HEK293 (cell line): ENCODE data around the gene WDR11.

Experiments used
- CTCF ChIA-PET: fragments of 350-600 bp; formaldehyde crosslinking; extraction: SDS; loops from one replicate; lab custom pipeline; 2021; ENCODE audit warnings: antibody characterized with exemption; lab: Yijun Ruan, JAX
- POLR2A ChIA-PET: fragments of 300-600 bp; formaldehyde crosslinking; extraction: SDS; loops from one replicate; lab custom pipeline; 2020; ENCODE audit warnings: antibody characterized with exemption, inconsistent platforms; lab: Yijun Ruan, JAX
- H3K27ac ChIP-seq: fragments of 200-500 bp; sonication (Bioruptor generic); 2 replicates; pipeline ENCODE4 v1.5.1; 2014; ENCODE audit warnings: low read depth, low read length, control low read depth, inconsistent platforms; ENCODE audit errors: extremely low read depth
- H3K36me3 ChIP-seq, 2 experiments: fragments of 200-500 bp in 1 of 2; sonication (Bioruptor generic) in 1 of 2; 1 replicate in 1 of 2; 2 replicates in 1 of 2; pipeline ENCODE4 v1.5.1; 2014 to 2017; ENCODE audit warnings: inconsistent platforms in 2 of 2, low read length in 2 of 2; ENCODE audit not compliant: control insufficient read depth in 2 of 2, insufficient read depth in 1 of 2
- H3K4me1 ChIP-seq: fragments of 200-500 bp; sonication (Bioruptor generic); 2 replicates; pipeline ENCODE4 v1.5.1; 2014; ENCODE audit warnings: mild to moderate bottlenecking, low read length, inconsistent platforms; ENCODE audit not compliant: control insufficient read depth, insufficient read depth
- H3K4me3 ChIP-seq: 2 replicates; pipeline ENCODE4 v1.5.1; 2011; ENCODE audit warnings: low read depth, mild to moderate bottlenecking, control low read depth, low read length, moderate library complexity
- H3K9me3 ChIP-seq: fragments of 200-500 bp; sonication (Bioruptor generic); 2 replicates; pipeline ENCODE4 v1.5.1; 2014; ENCODE audit warnings: low read depth, low read length, inconsistent platforms; ENCODE audit not compliant: control insufficient read depth, insufficient read depth
- BCL11B ChIP-seq: fragments of 450-650 bp; formaldehyde crosslinking; IDR thresholded peaks from 2 replicates; pipeline ENCODE4 v1.5.1; 2016; ENCODE audit warnings: low read depth, missing biosample characterization, missing genetic modification characterization
- HOXC10 ChIP-seq: sonication (generic); formaldehyde crosslinking; IDR thresholded peaks from 2 replicates; pipeline ENCODE4 v1.8.1; 2023; ENCODE audit warnings: mild to moderate bottlenecking, missing genetic modification reagents
- KLF7 ChIP-seq: fragments of 450-650 bp; formaldehyde crosslinking; IDR thresholded peaks from 2 replicates; pipeline ENCODE4 v1.5.1; 2016; ENCODE audit warnings: missing biosample characterization, missing genetic modification characterization, borderline replicate concordance
- KLF9 ChIP-seq: fragments of 450-650 bp; formaldehyde crosslinking; IDR thresholded peaks from 2 replicates; pipeline ENCODE4 v1.5.1; 2016; ENCODE audit warnings: missing biosample characterization, missing genetic modification characterization, low read depth
- MEIS1 ChIP-seq: sonication (generic); formaldehyde crosslinking; IDR thresholded peaks from 2 replicates; pipeline ENCODE4 v1.8.1; 2022; ENCODE audit warnings: missing genetic modification reagents, mild to moderate bottlenecking, borderline replicate concordance
- YY2 ChIP-seq: fragments of 450-650 bp; formaldehyde crosslinking; IDR thresholded peaks from 2 replicates; pipeline ENCODE4 v1.5.1; 2016; ENCODE audit warnings: missing biosample characterization, missing genetic modification characterization
- ZBTB17 ChIP-seq: fragments of 450-650 bp; formaldehyde crosslinking; IDR thresholded peaks from 2 replicates; pipeline ENCODE4 v1.5.1; 2016; ENCODE audit warnings: missing biosample characterization, missing genetic modification characterization
- ZBTB21 ChIP-seq: fragments of 450-650 bp; formaldehyde crosslinking; IDR thresholded peaks from 2 replicates; pipeline ENCODE4 v1.5.1; 2017; ENCODE audit warnings: missing biosample characterization, missing genetic modification characterization
- ZNF114 ChIP-seq: fragments of 450-650 bp; formaldehyde crosslinking; IDR thresholded peaks from 2 replicates; pipeline ENCODE4 v1.5.0; 2017; ENCODE audit warnings: missing biosample characterization, missing genetic modification characterization
- ZNF302 ChIP-seq: fragments of 450-650 bp; formaldehyde crosslinking; IDR thresholded peaks from 2 replicates; pipeline ENCODE4 v1.5.1; 2016; ENCODE audit warnings: missing biosample characterization, missing genetic modification characterization, low read depth
- ZNF391 ChIP-seq: fragments of 450-650 bp; formaldehyde crosslinking; IDR thresholded peaks from 2 replicates; pipeline ENCODE4 v1.5.1; 2016; ENCODE audit warnings: low read depth, missing biosample characterization, missing genetic modification characterization, borderline replicate concordance
- ZNF623 ChIP-seq: fragments of 450-650 bp; formaldehyde crosslinking; IDR thresholded peaks from 2 replicates; pipeline ENCODE4 v1.5.1; 2016; ENCODE audit warnings: missing biosample characterization, missing genetic modification characterization
- ZNF664 ChIP-seq: fragments of 450-650 bp; formaldehyde crosslinking; IDR thresholded peaks from 2 replicates; pipeline ENCODE4 v1.5.1; 2016; ENCODE audit warnings: missing biosample characterization, missing genetic modification characterization
- TF ChIP-seq, protein P1 (sequence below): fragments of 450-650 bp; formaldehyde crosslinking; IDR thresholded peaks from 2 replicates; pipeline ENCODE4 v1.5.1; 2016; ENCODE audit warnings: missing biosample characterization, missing genetic modification characterization
- TF ChIP-seq, protein P2 (sequence below): fragments of 450-650 bp; formaldehyde crosslinking; IDR thresholded peaks from 2 replicates; pipeline ENCODE4 v1.5.1; 2017; ENCODE audit warnings: missing biosample characterization, missing genetic modification characterization
- TF ChIP-seq, protein P3 (sequence below): fragments of 450-650 bp; formaldehyde crosslinking; IDR thresholded peaks from 2 replicates; pipeline ENCODE4 v1.5.1; 2016; ENCODE audit warnings: missing biosample characterization, missing genetic modification characterization
- TF ChIP-seq, protein P4 (sequence below): fragments of 450-650 bp; formaldehyde crosslinking; conservative IDR thresholded peaks from 2 replicates; pipeline ENCODE4 v1.5.1; 2016; ENCODE audit warnings: low read depth, missing biosample characterization, missing genetic modification characterization
- TF ChIP-seq, protein P5 (sequence below): fragments of 450-650 bp; formaldehyde crosslinking; IDR thresholded peaks from 2 replicates; pipeline ENCODE4 v1.5.1; 2016; ENCODE audit warnings: missing biosample characterization, missing genetic modification characterization, borderline replicate concordance

Gene WDR11

DNA sequence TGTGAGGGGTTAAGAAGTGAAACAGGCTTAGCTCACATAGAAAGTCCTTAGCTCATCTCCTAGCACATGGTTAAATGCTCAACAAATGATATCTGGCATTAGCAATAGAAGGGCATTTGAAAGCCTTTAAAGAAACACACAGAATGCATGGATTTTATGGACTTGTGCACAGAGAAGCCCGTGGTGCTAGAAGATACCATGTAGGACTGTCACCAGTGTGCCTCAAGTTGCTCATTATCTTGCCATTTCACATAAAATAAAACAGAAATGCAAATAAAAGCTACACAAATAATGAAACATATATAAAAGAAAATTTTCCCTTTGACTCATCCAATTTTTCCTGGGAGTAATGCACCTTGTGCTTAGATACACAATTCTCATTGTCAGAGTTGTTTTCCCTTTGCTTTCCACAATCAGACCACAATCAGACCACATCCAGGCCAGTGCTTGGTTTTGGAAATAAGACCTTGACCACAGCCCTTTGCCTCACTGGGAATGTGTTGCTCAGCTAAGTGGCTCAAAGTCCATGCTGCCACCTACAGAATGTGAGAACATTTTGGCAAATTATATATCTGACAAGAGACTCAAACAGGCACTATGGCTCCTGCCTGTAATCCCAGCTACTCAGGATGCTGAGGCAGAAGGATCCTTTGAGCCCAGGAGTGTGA, 9.5 kb upstream of the WDR11 start:
- Histone ChIP-seq H3K27ac (no peak overlapping the region), H3K36me3 (no peaks in the 10 kb centered on the region), H3K9me3 (no peaks in the 10 kb centered on the region), H3K4me3 (no peak overlapping the region), H3K4me1 (no peaks in the 10 kb centered on the region)
- ChIA-PET CTCF (interaction anchor here (0.7 to 2.4 kb wide), 2 partner anchors 17 to 727 kb away, joined by 3 to 8 read pairs; no protein-coding TSS in a partner anchor), POLR2A (no interaction called here)
- TF ChIP-seq, protein P1, sequence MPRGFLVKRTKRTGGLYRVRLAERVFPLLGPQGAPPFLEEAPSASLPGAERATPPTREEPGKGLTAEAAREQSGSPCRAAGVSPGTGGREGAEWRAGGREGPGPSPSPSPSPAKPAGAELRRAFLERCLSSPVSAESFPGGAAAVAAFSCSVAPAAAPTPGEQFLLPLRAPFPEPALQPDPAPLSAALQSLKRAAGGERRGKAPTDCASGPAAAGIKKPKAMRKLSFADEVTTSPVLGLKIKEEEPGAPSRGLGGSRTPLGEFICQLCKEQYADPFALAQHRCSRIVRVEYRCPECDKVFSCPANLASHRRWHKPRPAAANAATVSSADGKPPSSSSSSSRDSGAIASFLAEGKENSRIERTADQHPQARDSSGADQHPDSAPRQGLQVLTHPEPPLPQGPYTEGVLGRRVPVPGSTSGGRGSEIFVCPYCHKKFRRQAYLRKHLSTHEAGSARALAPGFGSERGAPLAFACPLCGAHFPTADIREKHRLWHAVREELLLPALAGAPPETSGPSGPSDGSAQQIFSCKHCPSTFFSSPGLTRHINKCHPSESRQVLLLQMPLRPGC (tag by site-specific recombination), result no peak
- TF ChIP-seq ZNF391 (tag by site-specific recombination), result no peak
- TF ChIP-seq, all 188 proteins: peak for 0

DNA sequence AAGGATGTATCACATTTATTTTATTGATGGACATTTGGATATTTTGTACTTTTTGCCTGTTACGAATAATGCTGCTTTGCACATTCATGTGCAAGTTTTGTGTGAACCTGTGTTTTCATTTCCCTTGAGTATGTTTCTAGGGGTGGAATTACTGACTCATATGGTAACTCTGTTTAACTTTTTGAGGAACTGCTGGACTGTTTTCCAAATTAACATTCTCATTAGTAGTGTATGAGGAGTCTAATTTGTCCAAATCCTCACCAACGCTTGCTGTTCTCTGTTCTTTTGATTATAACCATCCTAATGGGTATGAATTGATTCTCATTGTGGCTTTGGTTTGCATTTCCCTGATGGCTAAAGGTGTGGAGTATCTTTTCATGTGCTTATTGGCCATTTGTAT, 3.2 kb downstream of the WDR11 start:
- no peak overlapping the region for H3K4me3 ChIP-seq
- no peaks in the 10 kb centered on the region for H3K4me1 ChIP-seq
- no peak overlapping the region for H3K27ac ChIP-seq
- CTCF ChIA-PET, result no interaction called here
- no peaks in the 10 kb centered on the region for H3K9me3 ChIP-seq
- POLR2A ChIA-PET, result no interaction called here
- peaks cover 36 to 43% of the 10 kb centered on the region in 2 experiments for H3K36me3 ChIP-seq
- no peak for TF ChIP-seq ZNF114 (tag by site-specific recombination)
- TF ChIP-seq KLF9 (tag by site-specific recombination), result no peak
- TF ChIP-seq, protein P2, sequence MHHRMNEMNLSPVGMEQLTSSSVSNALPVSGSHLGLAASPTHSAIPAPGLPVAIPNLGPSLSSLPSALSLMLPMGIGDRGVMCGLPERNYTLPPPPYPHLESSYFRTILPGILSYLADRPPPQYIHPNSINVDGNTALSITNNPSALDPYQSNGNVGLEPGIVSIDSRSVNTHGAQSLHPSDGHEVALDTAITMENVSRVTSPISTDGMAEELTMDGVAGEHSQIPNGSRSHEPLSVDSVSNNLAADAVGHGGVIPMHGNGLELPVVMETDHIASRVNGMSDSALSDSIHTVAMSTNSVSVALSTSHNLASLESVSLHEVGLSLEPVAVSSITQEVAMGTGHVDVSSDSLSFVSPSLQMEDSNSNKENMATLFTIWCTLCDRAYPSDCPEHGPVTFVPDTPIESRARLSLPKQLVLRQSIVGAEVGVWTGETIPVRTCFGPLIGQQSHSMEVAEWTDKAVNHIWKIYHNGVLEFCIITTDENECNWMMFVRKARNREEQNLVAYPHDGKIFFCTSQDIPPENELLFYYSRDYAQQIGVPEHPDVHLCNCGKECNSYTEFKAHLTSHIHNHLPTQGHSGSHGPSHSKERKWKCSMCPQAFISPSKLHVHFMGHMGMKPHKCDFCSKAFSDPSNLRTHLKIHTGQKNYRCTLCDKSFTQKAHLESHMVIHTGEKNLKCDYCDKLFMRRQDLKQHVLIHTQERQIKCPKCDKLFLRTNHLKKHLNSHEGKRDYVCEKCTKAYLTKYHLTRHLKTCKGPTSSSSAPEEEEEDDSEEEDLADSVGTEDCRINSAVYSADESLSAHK (tag by site-specific recombination), result no peak
- TF ChIP-seq, protein P3, sequence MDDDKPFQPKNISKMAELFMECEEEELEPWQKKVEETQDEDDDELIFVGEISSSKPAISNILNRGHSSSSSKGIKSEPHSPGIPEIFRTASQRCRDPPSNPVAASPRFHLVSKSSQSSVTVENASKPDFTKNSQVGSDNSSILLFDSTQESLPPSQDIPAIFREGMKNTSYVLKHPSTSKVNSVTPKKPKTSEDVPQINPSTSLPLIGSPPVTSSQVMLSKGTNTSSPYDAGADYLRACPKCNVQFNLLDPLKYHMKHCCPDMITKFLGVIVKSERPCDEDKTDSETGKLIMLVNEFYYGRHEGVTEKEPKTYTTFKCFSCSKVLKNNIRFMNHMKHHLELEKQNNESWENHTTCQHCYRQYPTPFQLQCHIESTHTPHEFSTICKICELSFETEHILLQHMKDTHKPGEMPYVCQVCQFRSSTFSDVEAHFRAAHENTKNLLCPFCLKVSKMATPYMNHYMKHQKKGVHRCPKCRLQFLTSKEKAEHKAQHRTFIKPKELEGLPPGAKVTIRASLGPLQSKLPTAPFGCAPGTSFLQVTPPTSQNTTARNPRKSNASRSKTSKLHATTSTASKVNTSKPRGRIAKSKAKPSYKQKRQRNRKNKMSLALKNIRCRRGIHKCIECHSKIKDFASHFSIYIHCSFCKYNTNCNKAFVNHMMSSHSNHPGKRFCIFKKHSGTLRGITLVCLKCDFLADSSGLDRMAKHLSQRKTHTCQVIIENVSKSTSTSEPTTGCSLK (tag by site-specific recombination), result no peak
- no peak for TF ChIP-seq ZNF302 (tag by site-specific recombination)
- no peak for TF ChIP-seq BCL11B (tag by site-specific recombination)
- TF ChIP-seq ZNF623, result no peak
- no peak for TF ChIP-seq MEIS1 (CRISPR knock-in tag)
- TF ChIP-seq YY2, result no peak
- TF ChIP-seq ZNF664 (tag by site-specific recombination), result no peak
- no peak for TF ChIP-seq HOXC10
- no peak for TF ChIP-seq ZBTB17
- TF ChIP-seq ZBTB21 (tag by site-specific recombination), result no peak
- TF ChIP-seq, protein P4, sequence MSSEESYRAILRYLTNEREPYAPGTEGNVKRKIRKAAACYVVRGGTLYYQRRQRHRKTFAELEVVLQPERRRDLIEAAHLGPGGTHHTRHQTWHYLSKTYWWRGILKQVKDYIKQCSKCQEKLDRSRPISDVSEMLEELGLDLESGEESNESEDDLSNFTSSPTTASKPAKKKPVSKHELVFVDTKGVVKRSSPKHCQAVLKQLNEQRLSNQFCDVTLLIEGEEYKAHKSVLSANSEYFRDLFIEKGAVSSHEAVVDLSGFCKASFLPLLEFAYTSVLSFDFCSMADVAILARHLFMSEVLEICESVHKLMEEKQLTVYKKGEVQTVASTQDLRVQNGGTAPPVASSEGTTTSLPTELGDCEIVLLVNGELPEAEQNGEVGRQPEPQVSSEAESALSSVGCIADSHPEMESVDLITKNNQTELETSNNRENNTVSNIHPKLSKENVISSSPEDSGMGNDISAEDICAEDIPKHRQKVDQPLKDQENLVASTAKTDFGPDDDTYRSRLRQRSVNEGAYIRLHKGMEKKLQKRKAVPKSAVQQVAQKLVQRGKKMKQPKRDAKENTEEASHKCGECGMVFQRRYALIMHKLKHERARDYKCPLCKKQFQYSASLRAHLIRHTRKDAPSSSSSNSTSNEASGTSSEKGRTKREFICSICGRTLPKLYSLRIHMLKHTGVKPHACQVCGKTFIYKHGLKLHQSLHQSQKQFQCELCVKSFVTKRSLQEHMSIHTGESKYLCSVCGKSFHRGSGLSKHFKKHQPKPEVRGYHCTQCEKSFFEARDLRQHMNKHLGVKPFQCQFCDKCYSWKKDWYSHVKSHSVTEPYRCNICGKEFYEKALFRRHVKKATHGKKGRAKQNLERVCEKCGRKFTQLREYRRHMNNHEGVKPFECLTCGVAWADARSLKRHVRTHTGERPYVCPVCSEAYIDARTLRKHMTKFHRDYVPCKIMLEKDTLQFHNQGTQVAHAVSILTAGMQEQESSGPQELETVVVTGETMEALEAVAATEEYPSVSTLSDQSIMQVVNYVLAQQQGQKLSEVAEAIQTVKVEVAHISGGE (tag by site-specific recombination), result no peak
- TF ChIP-seq, protein P5, sequence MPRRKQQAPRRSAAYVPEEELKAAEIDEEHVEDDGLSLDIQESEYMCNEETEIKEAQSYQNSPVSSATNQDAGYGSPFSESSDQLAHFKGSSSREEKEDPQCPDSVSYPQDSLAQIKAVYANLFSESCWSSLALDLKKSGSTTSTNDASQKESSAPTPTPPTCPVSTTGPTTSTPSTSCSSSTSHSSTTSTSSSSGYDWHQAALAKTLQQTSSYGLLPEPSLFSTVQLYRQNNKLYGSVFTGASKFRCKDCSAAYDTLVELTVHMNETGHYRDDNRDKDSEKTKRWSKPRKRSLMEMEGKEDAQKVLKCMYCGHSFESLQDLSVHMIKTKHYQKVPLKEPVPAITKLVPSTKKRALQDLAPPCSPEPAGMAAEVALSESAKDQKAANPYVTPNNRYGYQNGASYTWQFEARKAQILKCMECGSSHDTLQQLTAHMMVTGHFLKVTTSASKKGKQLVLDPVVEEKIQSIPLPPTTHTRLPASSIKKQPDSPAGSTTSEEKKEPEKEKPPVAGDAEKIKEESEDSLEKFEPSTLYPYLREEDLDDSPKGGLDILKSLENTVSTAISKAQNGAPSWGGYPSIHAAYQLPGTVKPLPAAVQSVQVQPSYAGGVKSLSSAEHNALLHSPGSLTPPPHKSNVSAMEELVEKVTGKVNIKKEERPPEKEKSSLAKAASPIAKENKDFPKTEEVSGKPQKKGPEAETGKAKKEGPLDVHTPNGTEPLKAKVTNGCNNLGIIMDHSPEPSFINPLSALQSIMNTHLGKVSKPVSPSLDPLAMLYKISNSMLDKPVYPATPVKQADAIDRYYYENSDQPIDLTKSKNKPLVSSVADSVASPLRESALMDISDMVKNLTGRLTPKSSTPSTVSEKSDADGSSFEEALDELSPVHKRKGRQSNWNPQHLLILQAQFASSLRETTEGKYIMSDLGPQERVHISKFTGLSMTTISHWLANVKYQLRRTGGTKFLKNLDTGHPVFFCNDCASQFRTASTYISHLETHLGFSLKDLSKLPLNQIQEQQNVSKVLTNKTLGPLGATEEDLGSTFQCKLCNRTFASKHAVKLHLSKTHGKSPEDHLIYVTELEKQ (tag by site-specific recombination), result no peak
- no peak for TF ChIP-seq KLF7 (tag by site-specific recombination)
